ENCODE measurements around the gene SBF2.
A peak's percentile ranks its signal among the peaks of the same experiment; 100 is the strongest.

Gene SBF2

GRCh38 chr11:10308201-10308954, 14.4 kb upstream of the SBF2 start:
- DNase-seq (ENCODE audit: low read depth): no peak
- no peak for TF ChIP-seq CTCF (conservative IDR thresholded peaks at IDR 0.05; ENCODE audit: low read depth, low read length)
- peak overlapping the region; percentile 86 for H3K4me3 ChIP-seq (ENCODE audit: low read length)

GRCh38 chr11:10307400-10308200, 13.6 kb upstream of the SBF2 start:
- TF ChIP-seq CTCF (conservative IDR thresholded peaks at IDR 0.05; ENCODE audit: low read depth, low read length): peak; percentile 92
- peak overlapping the region; percentile 86 for H3K4me3 ChIP-seq (ENCODE audit: low read length)
- no peak for DNase-seq (ENCODE audit: low read depth)

GRCh38 chr11:10307022-10307399, 13.0 kb upstream of the SBF2 start:
- no peak for DNase-seq (ENCODE audit: low read depth)
- peak overlapping the region; percentile 86 for H3K4me3 ChIP-seq (ENCODE audit: low read length)
- TF ChIP-seq CTCF (conservative IDR thresholded peaks at IDR 0.05; ENCODE audit: low read depth, low read length): no peak

- peak overlapping the region; percentile 86 for H3K4me3 ChIP-seq (ENCODE audit: low read length)
- TF ChIP-seq CTCF (conservative IDR thresholded peaks at IDR 0.05; ENCODE audit: low read depth, low read length): peak; percentile 8
- no peak for DNase-seq (ENCODE audit: low read depth)
Observed at GRCh38 chr11:10305964-10306918, 12.2 kb upstream of the SBF2 start.

- peak overlapping the region; percentile 86 for H3K4me3 ChIP-seq (ENCODE audit: low read length)
- no peak for TF ChIP-seq CTCF (conservative IDR thresholded peaks at IDR 0.05; ENCODE audit: low read depth, low read length)
- no peak for DNase-seq (ENCODE audit: low read depth)
Observed at GRCh38 chr11:10305262-10305963, 11.4 kb upstream of the SBF2 start.

GRCh38 chr11:10304495-10305261, 10.7 kb upstream of the SBF2 start, which contains the start of gene ADM:
Gene ADM (plus strand): TSS chr11:10305073. CDS start chr11:10305701, 628 bp downstream.
- DNase-seq (ENCODE audit: low read depth): no peak
- peak; percentile 49 for TF ChIP-seq CTCF (conservative IDR thresholded peaks at IDR 0.05; ENCODE audit: low read depth, low read length)
- peak within 1 kb of the TSS; percentile 86 for H3K4me3 ChIP-seq (ENCODE audit: low read length)
